ENCODE results near the gene PCDHB5. TPM values are rescaled to one million over a fixed set of nuclear protein-coding genes. Genes with fewer than 3 reads are reported as not detected.

The PCDHB5 gene
- total and polyA plus RNA-seq, 2 of the 13 experiments (the other 11 are each of a cell fraction or from before 2014, with no cell fraction given) = 0.07 to 0.08 TPM

DNA sequence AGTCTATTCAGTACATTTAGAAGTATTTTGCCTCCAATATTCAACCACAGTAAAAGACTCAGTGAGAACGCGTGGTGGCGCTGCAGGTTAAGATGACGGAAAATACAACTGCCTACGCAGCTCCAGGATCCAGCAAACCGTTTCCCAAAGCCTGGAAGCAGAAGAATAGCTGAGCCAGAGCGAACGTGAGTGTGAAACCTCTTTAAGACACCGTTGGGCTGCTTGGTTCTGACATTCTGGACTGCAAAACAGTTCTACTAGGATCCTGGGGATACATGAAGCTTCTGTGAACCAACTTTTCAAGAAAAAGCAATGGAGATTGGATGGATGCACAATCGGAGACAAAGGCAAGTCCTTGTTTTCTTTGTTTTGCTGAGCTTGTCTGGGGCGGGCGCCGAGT, 47.2 kb downstream of the PCDHB5 start, which contains the start of gene PCDHB16 (continued):
- no peak for TF ChIP-seq PITX1 (CRISPR knock-in tag; IDR thresholded peaks at IDR 0.05)
- TF ChIP-seq NRL (CRISPR knock-in tag; IDR thresholded peaks at IDR 0.05; ENCODE audit: borderline replicate concordance) = no peak
- TF ChIP-seq, protein P1, sequence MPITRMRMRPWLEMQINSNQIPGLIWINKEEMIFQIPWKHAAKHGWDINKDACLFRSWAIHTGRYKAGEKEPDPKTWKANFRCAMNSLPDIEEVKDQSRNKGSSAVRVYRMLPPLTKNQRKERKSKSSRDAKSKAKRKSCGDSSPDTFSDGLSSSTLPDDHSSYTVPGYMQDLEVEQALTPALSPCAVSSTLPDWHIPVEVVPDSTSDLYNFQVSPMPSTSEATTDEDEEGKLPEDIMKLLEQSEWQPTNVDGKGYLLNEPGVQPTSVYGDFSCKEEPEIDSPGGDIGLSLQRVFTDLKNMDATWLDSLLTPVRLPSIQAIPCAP (CRISPR knock-in tag; IDR thresholded peaks at IDR 0.05; ENCODE audit: low read depth) = no peak
- TF ChIP-seq GATA4 (IDR thresholded peaks at IDR 0.05; ENCODE audit: borderline replicate concordance, low read depth) = no peak
- no peak for TF ChIP-seq TOPORS (CRISPR knock-in tag; IDR thresholded peaks at IDR 0.05)
- TF ChIP-seq STAG1 (CRISPR knock-in tag; IDR thresholded peaks at IDR 0.05) = peak; percentile 57
- TF ChIP-seq GATAD2A (CRISPR knock-in tag; IDR thresholded peaks at IDR 0.05) = peak; percentile 16; the same call in 1 of the 2 replicates
- TF ChIP-seq ELK4 (CRISPR knock-in tag; IDR thresholded peaks at IDR 0.05; ENCODE audit: borderline replicate concordance) = no peak
- TF ChIP-seq PRMT3 (CRISPR knock-in tag; IDR thresholded peaks at IDR 0.05; ENCODE audit: borderline replicate concordance, low read depth) = no peak
- TF ChIP-seq MTF2 (CRISPR knock-in tag; IDR thresholded peaks at IDR 0.05; ENCODE audit: borderline replicate concordance) = no peak
- TF ChIP-seq TEAD3 (CRISPR knock-in tag; optimal IDR thresholded peaks at IDR 0.05; ENCODE audit: borderline replicate concordance) = no peak
- no peak for TF ChIP-seq AGO2 (optimal IDR thresholded peaks at IDR 0.05; ENCODE audit: low read depth, low read length)
- TF ChIP-seq ZNF572 (CRISPR knock-in tag; IDR thresholded peaks at IDR 0.05) = no peak
- TF ChIP-seq HOXA3 (CRISPR knock-in tag; IDR thresholded peaks at IDR 0.05) = peak; percentile 30; the same call in 1 of the 2 replicates
- no peak for TF ChIP-seq ZNF747 (CRISPR knock-in tag; IDR thresholded peaks at IDR 0.05; ENCODE audit: borderline replicate concordance)
- no peak for TF ChIP-seq NCOA5 (CRISPR knock-in tag; IDR thresholded peaks at IDR 0.05)
- TF ChIP-seq ZNF567 (CRISPR knock-in tag; IDR thresholded peaks at IDR 0.05; ENCODE audit: borderline replicate concordance) = no peak
- TF ChIP-seq SOX6 (IDR thresholded peaks at IDR 0.05) = no peak
- peak; percentile 12; the same call in 1 of the 2 replicates for TF ChIP-seq SOX6 (CRISPR knock-in tag; IDR thresholded peaks at IDR 0.05)
- TF ChIP-seq ISL2 (CRISPR knock-in tag; IDR thresholded peaks at IDR 0.05) = 0 out of 2 replicates have a peak, but pooled peaks have one; percentile 15
- no peak for TF ChIP-seq NR1H2 (CRISPR knock-in tag; IDR thresholded peaks at IDR 0.05; ENCODE audit: borderline replicate concordance, low read depth)
- TF ChIP-seq FOXJ3 (CRISPR knock-in tag; IDR thresholded peaks at IDR 0.05; ENCODE audit: borderline replicate concordance) = 0 out of 2 replicates have a peak, but pooled peaks have one; percentile 24
- TF ChIP-seq RARG (CRISPR knock-in tag; IDR thresholded peaks at IDR 0.05; ENCODE audit: low read depth) = no peak
- no peak for TF ChIP-seq MIER3 (CRISPR knock-in tag; IDR thresholded peaks at IDR 0.05; ENCODE audit: borderline replicate concordance)
- TF ChIP-seq ZNF574 (CRISPR knock-in tag; IDR thresholded peaks at IDR 0.05) = peak; percentile 77
- TF ChIP-seq, protein P2, sequence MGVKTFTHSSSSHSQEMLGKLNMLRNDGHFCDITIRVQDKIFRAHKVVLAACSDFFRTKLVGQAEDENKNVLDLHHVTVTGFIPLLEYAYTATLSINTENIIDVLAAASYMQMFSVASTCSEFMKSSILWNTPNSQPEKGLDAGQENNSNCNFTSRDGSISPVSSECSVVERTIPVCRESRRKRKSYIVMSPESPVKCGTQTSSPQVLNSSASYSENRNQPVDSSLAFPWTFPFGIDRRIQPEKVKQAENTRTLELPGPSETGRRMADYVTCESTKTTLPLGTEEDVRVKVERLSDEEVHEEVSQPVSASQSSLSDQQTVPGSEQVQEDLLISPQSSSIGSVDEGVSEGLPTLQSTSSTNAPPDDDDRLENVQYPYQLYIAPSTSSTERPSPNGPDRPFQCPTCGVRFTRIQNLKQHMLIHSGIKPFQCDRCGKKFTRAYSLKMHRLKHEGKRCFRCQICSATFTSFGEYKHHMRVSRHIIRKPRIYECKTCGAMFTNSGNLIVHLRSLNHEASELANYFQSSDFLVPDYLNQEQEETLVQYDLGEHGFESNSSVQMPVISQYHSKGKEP (CRISPR knock-in tag; IDR thresholded peaks at IDR 0.05) = no peak
- 0 out of 2 replicates have a peak, but pooled peaks have one; percentile 32 for TF ChIP-seq ZMYM4 (CRISPR knock-in tag; IDR thresholded peaks at IDR 0.05)
